Lower leg skin (tissue), 4 donors: ENCODE measurements around the gene PRKCH. TPM values are rescaled to one million over a fixed set of nuclear protein-coding genes. Genes with fewer than 3 reads are reported as not detected.

Source experiments
- DNase-seq, 2 donors: peaks; one replicate each; pipeline ENCODE4 v3.0.0-alpha.2; 2019; ENCODE audit warnings: low spot score in 2 of 2
- H3K4me3 ChIP-seq: fragments of 200-600 bp; sonication (generic); 2 replicates; pipeline ENCODE4 v1.5.1; 2017; ENCODE audit warnings: mild to moderate bottlenecking, low read depth; ENCODE audit not compliant: poor library complexity, severe bottlenecking
- CTCF ChIP-seq, 3 donors: fragments of 450-650 bp; IDR thresholded peaks; one replicate each; pipeline ENCODE4 v1.5.1; 2016; ENCODE audit warnings: antibody characterized with exemption in 3 of 3, mild to moderate bottlenecking in 3 of 3, moderate library complexity in 2 of 3
- POLR2A ChIP-seq, 2 donors: fragments of 450-650 bp; IDR thresholded peaks; one replicate each; pipeline ENCODE4 v1.6.1; 2016 to 2017; ENCODE audit warnings: antibody characterized with exemption in 2 of 2, mild to moderate bottlenecking in 1 of 2, moderate library complexity in 1 of 2
- WGBS, 2 donors: methylation state at CpG; one replicate each; pipeline ENCODE4 v1.1.5; 2018; 5-methylcytosine and 5-hydroxymethylcytosine counted together
- intact Hi-C: fragments of 100-400 bp; cut with DNase I; formaldehyde crosslinking; loops from one replicate; pipeline ENCODE4 v1.15.0; 2023; ENCODE audit warnings: low total_unique reads
- total RNA-seq, 4 donors: library from RNA; depleted of rRNA; stranded (reverse); fragments of >200 nt; gene quantifications; one replicate each; pipeline ENCODE4 v1.1.0, GENCODE V29; 2016

Gene PRKCH
- total RNA-seq, 4 donors from 2014 or later: 57.3 to 103 (median 66.7) TPM

GRCh38 chr14:61573321-61573720, 251.9 kb downstream of the PRKCH start:
- H3K4me3 ChIP-seq: no peak overlapping the region
- no peak for DNase-seq
- no peak for TF ChIP-seq CTCF (IDR thresholded peaks at IDR 0.05)
- TF ChIP-seq POLR2A (IDR thresholded peaks at IDR 0.05): no peak
- intact Hi-C loops: no loop called here
- 44 to 66% methylated on average over 3 of the region's 3 CpGs for WGBS, 2 donors

GRCh38 chr14:61573748-61574513, 252.6 kb downstream of the PRKCH start:
- no peak for DNase-seq
- no peak overlapping the region for H3K4me3 ChIP-seq
- no peak for TF ChIP-seq POLR2A (IDR thresholded peaks at IDR 0.05)
- TF ChIP-seq CTCF (IDR thresholded peaks at IDR 0.05): no peak
- intact Hi-C loops: no loop called here
- 47 to 54% methylated on average over 7 of the region's 7 CpGs for WGBS, 2 donors

- no peak for DNase-seq
- no peak for TF ChIP-seq CTCF (IDR thresholded peaks at IDR 0.05)
- no peak for TF ChIP-seq POLR2A (IDR thresholded peaks at IDR 0.05)
- intact Hi-C loops: no loop called here
- WGBS, 2 donors: 56 to 60% methylated on average over 7 of the region's 7 CpGs
- no peak overlapping the region for H3K4me3 ChIP-seq
Observed at GRCh38 chr14:61574514-61574807, 253.1 kb downstream of the PRKCH start.

GRCh38 chr14:61575126-61575525, 253.7 kb downstream of the PRKCH start:
- 79 to 88% methylated on average over 3 of the region's 3 CpGs for WGBS, 2 donors

GRCh38 chr14:61575551-61576150, 254.3 kb downstream of the PRKCH start:
- TF ChIP-seq CTCF (IDR thresholded peaks at IDR 0.05): no peak
- no peak for TF ChIP-seq POLR2A (IDR thresholded peaks at IDR 0.05)
- H3K4me3 ChIP-seq: no peak overlapping the region
- DNase-seq: no peak
- 79 to 87% methylated on average over 6 of the region's 6 CpGs for WGBS, 2 donors
- intact Hi-C loops: no loop called here

More at GRCh38 chr14:61575126-61575525, 253.7 kb downstream of the PRKCH start:
- no peak overlapping the region for H3K4me3 ChIP-seq
- no peak for DNase-seq
- TF ChIP-seq CTCF (IDR thresholded peaks at IDR 0.05) (no peak), POLR2A (IDR thresholded peaks at IDR 0.05) (no peak)
- intact Hi-C loops: no loop called here
